Smooth muscle cell of the brain vasculature (primary cell): Measurements from ENCODE around the gene SPINK1.
"Not testable (repeated sequence)": the region's sequence is repeated elsewhere in the genome, so short reads cannot be mapped to it uniquely, and the experiment has no call there.

ENCODE experiments used
- DNase-seq: peaks from one replicate; pipeline ENCODE4 v3.0.0-alpha.2; 2012; ENCODE audit warnings: low read depth, low spot score

Gene SPINK1, protein sequence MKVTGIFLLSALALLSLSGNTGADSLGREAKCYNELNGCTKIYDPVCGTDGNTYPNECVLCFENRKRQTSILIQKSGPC

DNA sequence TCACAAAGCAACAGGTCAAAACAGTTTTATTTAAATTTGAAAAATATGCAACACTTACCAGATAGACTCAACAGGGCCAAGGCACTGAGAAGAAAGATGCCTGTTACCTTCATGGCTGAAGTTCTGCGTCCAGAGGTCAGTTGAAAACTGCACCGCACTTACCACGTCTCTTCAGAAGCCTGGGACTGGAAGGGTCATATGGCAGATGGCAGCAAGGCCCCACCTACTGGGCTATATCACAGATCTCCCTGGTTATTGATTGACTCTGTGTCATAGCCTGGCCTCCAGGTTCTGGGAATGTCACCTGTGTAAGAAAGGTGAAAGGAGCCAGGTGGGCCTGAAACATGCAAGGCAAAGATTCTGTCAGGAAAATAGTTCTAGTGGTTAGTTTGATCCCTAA lies at the start of gene SPINK1:
Gene SPINK1 (minus strand): TSS at position 207 of the 400 bp plus-strand sequence. CDS start 94 bp downstream, at position 113.
- no peak for DNase-seq

DNA sequence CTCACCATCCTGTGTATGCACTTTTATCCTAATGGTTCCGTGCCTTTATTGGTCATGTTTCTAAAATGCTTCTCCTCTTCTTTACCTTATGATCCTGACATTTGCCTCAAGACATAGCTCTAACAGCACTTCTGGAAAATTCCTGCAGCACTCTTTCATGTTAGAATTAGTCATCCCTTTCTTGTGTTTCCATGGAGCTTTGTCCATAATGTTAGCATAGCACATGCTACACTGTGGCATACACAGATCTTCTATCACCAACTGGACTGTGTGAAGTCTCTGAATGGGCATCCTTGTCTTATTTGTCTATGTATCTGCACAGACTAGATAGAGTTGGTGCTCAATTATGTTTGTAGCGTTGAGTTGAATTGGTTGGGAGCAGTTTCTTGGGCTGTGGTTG lies 49.0 kb upstream of the SPINK1 start:
- DNase-seq, result no peak

DNA sequence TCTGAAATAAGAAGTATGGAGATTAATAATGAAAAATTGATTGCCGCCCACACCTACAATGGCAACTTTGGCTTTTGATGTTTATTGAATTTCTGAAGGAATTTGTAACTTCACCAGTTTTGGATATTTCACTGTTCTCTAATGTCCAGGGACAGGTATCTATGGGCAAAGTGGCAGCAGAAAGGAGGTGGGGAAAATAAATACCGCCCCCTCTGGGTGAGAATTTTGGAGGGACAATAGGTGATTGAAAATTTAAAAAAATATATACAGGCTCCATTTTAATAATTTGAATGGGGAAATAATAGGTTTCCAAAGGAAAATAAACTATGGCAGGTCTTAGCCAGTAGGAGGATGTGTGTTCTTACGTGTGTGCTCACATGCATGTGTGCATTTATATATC lies 48.3 kb upstream of the SPINK1 start:
- no peak for DNase-seq

DNA sequence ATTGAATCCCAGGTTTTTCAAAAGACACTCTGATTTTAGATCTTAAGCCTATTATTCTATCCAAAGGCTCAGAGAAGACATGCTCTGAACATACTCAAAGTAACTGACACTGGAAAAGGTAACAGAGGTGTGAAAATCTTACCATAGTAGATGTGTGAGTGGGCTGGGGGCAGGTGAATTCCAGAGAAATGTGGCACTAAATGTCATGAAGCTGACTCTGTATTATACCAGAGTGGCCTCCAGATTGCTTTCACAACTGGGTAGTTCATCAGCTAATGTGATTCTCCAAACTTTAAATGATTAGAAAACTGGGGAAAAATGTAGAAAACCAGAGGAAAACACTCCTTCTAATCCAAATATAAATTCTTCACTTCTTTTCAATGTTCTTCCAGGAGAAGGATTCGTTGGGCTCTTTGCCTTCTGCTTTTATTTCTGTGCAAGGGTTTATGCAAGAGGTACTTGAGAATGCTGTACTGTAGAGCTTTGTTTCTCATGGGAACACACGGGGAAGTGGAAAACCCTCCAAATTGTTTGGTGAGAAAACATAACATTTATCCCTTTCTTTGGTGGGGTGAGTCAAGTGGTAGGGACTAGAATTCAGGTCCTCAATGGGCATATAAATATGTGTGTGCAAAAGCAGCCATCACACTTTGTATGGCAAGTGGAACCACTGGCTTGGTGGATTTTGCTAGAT lies 46.7 kb upstream of the SPINK1 start, which contains the start of gene SCGB3A2:
Gene SCGB3A2 (plus strand): TSS at position 646 of the 694 bp plus-strand sequence. CDS start 93 bp downstream, outside the sequence.
- no peak for DNase-seq

DNA sequence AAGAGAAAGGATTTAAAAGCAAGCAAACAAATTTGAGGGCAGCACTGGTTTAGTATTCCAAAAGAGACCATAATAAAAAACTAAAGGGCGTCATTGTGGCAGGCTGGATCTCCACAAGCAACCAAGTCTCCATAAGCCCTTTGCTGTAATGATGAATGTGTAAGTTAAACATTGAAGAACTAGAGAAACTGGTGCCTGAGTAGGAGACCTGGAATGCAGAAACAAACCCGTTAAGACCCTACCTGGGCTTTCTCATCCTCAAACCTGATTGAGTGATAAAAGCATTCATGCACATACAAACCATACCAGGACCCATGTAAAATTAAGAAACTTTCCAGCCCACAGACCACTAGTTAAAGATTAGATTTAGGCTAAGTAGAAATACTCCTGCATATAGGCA lies 45.2 kb upstream of the SPINK1 start:
- DNase-seq, result no peak

DNA sequence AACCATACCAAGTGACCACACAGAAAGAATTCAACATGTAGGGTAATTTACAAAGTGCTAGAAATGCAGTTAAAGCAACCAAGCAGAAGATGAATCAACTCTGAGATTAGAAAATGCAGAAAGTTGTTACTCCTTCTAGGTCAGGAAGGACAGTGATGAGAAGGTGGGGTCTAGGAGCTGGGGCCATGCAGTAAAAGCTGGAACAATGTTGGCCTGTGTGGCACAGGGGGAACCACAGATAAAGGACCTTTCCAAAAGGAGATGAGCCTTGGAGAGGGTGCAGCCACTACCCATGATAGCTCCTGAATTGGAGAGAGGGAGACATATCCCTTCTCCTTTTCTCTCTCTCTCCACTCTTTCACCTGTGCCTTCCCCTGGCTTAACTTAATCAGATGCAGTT lies 44.7 kb upstream of the SPINK1 start:
- DNase-seq, result no peak

DNA sequence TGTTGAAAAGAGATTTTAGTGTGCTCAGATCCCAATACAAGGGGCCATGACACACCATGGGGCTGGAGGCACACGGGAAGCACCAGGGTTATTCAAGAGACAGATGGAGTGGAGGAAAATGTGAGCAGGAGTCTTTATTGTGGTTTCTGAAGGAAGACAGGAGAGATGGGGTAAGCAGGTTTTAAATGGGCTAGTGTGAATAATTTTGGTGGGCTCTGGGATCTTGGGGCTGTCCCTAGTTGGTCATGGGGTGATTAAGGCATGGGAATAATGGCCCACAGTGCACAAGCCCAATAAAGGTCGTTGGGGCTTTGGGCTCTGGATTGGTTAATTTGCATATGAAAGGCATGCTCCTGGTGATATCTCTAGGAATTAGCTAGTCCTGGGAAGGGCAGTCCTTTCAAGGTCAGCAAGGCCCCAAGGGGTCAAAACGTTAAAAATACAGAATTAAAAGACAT lies 43.5 kb upstream of the SPINK1 start:
- DNase-seq, result no peak

DNA sequence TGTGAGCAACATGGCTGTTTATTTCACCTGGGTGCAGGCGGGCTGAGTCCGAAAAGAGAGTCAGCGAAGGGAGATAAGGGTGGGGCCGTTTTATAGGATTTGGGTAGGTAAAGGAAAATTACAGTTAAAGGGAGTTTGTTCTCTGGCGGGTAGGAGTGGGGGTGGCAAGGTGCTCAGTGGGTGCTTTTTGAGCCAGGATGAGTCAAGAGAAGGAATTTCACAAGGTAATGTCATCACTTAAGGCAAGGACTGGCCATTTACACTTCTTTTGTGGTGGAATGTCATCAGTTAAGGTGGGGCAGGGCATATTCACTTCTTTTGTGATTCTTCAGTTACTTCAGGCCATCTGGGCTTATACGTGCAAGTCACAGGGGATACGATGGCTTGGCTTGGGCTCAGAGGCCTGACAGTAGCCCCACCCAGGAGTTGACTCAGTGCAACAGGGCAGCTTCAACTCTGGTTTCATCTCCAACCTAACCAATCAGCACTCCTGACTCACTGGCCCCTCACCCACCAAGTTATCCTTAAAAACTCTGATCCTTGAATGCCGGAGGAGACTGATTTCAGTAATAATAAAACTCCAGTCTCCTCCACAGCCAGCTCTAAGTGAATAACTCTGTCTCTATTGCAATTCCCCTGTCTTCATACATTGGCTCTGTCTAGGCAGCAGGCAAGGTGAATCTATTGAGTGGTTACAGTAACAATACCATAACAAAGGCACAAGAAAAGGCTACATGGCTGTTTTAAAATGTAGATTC lies 42.8 kb upstream of the SPINK1 start:
- DNase-seq, result not testable (repeated sequence)

DNA sequence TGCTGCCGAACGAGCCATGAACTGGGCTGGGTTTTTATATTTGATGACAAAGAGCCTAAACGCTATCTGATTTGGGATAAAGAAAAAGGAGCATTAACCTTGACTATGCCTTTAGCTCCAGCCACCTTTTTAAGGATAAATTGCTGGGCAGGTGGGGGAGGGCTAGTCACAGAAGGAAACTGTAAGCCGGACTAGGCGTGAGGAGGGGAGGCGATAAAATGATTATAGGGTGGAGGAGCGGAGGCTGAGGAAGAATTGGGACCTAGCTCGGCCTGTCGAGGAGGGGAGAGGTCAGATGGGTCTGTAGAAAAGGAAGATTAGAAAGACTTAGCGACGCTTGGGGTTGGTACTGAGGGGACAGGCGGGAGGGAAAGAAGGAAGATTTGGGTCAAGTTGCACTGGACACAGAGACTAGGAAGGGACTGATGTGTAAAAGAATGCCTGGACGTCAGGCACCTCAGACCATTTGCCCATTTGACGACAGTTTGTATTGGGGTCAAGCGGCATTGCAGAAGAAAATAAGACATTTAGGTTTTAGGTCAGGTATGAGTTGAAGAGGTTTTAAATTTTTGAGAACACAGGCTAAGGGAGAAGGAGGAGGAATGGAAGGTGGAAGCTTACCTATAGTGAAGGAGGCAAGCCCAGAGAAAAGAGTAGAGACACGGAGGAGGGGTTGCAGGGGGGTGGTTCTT lies 41.4 kb upstream of the SPINK1 start:
- DNase-seq, result not testable (repeated sequence)

DNA sequence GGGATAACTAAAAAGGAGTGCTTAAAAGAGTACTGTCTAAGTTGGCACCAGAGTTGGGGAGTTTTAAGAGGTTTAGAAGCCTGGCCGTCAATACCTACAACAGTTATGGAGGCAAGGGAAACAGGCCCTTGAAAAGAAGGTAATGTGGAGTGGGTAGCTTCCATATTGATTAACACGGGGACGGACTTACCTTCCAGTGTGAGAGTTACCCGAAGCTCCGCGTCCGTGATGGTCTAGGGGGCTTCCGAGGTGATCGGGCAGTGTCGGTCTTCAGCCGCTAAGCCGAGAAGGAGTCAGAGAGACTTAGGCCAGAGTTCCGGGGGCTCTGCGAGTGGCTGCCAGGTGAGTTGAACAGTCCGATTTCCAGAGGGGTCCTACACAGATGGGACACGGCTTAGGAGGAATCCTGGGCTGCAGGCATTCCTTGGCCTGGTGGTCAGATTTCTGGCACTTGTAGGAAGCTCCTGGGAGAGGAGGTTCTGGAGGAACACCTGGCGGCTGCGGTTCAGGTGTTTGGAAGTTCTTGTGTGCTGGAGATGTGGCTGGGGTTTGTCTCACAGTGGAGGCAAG lies 40.6 kb upstream of the SPINK1 start:
- not testable (repeated sequence) for DNase-seq

DNA sequence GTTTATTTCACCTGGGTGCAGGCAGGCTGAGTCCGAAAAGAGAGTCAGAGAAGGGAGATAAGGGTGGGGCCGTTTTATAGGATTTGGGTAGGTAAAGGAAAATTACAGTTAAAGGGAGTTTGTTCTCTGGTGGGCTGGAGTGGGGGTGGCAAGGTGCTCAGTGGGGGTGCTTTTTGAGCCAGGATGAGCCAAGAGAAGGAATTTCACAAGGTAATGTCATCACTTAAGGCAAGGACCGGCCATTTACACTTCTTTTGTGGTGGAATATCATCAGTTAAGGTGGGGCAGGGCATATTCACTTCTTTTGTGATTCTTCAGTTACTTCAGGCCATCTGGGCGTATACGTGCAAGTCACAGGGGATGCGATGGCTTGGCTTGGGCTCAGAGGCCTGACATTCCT lies 38.4 kb upstream of the SPINK1 start:
- not testable (repeated sequence) for DNase-seq

DNA sequence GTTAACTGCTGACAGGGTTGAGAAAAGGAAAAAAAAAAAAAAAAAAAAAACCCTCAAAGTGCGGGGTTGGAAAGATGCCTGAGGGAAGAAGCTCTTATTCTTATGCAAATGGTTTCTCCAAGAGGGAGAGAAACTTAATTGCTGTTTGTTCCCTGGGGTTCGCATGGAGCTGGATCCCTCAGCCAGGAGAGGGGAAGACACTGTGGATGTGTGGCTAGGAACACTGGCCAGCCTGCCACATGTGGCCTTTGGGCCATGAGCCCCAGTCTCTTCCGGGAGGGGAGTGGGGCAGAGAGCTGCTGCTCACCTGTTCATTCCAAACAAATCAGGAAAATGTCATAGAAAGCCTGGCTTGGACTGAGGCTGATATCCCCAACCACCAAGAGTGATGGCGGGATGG lies 37.6 kb upstream of the SPINK1 start:
- DNase-seq, result no peak

DNA sequence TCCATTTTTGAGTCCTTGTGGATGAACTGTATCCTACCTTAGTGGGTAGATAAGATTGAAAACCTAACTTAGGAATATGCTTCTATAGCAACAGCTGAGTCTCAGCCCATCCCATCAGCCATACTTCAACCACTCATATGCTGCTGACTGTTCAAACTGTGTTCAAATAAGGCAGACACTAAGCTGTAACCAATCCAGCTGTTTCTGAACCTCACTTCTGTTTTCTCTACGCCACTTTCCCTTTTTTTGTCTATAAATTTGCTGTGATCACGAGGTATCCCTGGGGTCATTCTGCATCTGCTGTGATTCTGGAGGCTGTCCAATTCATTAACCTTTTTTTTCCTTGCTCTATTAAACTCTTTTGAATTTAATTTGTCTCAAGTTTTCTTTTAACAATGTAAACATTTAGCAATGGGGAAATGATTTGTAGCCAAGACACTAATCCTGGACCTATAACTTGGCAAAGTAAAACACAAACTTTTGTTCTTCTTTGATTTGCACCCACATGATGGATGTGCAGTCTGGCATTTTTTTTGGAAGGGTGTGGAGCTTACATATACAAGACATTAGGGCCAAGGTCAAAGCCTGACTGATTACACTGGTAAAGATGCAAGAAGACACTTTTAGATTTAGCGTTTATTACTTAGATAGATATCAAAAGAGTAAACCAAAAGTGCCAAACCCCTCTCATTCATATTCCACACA lies 32.1 kb upstream of the SPINK1 start:
- no peak for DNase-seq

DNA sequence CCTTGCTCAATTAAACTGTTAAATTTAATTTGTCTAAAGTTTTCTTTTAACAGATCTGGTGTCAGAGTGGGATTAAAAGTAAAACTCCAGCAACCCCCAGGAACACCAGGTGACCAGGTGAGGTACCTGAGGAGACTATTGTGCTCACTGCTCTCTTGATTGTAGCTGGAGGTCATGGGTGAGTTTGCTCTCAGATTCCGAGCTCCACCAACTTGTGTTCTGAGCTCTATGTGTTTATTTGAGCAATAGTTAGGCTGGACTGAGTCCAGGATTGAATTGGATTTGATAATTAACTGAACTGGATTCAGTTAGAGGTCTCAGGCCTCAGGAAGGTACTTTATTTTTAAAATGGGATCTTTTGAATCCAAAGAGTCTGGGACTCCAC lies 29.2 kb upstream of the SPINK1 start:
- no peak for DNase-seq

DNA sequence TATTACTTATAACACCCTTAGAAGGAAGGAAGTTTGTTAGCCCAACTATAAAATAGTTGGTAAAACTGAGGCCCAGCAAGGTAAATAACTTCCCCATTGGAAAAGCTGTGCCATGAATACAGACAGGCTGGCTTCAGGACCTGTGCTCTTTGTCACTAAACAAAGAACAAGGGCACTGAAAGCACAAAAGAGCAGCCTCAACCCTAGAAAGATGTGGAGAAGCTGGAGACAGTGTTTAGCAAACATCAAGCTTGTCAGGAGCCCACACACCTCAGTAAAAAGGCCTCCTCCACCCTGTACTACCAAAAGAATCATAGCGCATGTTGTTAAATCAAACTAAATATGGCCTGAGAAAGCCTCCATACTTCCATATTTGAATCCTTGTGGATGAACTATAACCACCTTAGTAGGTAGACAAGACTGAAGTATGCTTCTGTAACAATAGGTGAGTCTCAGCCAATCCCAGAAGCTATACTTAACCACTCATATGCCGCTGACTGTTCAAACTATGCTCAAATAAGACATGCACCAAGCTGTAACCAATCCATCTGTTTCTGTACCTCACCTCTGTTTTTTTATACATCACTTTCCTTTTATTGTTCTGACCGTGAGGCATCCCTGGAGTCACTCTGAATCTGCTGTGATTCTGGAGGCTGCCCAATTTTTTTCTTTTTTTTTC lies 28.6 kb upstream of the SPINK1 start:
- no peak for DNase-seq

DNA sequence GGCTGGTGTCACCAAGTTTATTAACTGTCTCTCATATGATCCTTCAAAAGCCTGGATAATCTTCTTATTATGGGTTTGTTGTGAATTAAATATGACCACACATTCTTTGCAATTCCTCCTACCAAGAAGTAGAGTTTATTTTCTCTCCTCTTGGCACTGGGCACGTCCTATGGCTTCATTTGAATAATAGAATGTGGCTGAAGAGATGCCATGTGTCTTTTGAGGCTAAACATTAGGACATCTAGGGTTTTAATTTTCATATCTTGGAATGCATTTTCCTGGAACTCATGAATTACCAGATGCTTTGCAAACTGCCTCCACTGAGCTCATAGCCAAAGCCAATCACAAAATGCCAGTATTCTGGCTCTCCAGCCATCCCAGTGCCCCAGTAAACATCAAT lies 27.1 kb upstream of the SPINK1 start:
- no peak for DNase-seq

DNA sequence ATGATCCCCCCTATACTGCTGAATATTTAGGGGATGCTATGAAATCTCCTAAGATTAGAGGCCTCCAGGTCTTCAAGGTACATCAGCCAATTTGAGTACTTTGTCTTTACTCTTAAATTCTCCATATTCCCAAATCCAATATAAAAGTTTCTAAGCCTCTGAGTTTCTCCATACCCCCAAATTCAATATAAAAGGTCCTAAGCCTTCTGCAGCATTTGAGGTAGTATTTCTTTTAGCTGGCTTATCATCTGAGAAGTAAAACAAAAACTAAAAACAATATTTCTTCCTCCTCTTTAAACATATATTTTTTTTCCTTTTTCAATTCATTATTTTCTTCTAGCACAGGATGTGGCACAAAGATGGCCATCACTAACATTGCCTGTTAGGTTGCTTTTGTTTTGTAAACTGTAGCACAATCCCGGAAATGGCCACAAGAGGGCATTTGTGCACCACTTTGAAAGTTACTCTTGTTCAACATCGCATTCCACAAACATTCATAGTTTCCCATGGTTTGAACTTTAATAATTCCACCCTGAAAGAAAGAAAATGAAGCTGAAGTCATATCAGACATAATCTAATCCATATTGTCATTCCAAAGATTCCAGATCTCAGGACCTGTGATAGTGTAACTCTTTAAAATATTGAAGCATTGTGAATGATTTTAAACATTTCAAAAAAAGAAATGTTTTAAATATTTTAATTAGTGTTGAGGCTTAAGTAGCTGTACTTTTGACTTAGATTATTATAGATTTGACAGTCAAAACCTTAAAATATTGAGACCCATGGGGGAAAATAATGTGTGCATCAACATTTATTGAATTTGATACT lies 26.0 kb upstream of the SPINK1 start:
- peak; percentile 29 for DNase-seq

DNA sequence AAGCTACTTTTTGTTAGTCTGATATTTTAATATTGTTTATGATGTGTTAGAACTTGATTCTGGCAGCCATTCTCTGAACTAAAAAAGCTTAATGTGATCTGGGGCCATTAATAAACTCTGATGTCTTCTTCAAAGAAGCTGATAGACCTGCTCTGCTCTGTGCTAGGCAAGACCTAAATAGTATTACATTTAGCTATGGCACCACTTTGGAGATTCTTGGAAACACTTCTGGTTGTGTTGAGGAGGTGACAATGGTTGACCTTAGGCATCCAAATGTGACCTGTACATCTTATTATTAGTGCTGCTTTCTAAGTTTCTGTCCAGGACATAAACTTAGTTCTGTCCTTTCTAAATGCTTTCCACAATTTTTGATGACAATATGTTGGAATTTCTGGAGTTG lies 25.3 kb upstream of the SPINK1 start:
- DNase-seq, result no peak

DNA sequence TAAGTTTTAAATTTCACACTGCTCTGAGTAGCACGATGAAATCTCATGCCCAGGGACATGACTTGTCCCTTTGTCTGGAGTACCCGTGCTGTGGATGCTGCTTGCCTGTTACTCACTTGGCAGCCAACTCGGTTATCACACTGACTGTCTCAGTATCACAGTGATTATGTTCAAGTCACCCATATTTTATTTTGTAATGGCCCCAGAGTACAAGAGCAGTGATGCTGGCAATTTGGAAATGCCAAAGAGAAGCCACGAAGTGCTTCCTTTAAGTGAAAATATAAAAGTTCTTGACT lies 24.3 kb upstream of the SPINK1 start:
- DNase-seq, result no peak
